ENCODE results near the gene CHN1.

CHN1 gene

GRCh38 chr2:174925046-174925784 lies 80.0 kb downstream of the CHN1 start:
- H3K4me3 ChIP-seq (ENCODE audit: low read length) = no peak overlapping the region
- TF ChIP-seq, protein P1, sequence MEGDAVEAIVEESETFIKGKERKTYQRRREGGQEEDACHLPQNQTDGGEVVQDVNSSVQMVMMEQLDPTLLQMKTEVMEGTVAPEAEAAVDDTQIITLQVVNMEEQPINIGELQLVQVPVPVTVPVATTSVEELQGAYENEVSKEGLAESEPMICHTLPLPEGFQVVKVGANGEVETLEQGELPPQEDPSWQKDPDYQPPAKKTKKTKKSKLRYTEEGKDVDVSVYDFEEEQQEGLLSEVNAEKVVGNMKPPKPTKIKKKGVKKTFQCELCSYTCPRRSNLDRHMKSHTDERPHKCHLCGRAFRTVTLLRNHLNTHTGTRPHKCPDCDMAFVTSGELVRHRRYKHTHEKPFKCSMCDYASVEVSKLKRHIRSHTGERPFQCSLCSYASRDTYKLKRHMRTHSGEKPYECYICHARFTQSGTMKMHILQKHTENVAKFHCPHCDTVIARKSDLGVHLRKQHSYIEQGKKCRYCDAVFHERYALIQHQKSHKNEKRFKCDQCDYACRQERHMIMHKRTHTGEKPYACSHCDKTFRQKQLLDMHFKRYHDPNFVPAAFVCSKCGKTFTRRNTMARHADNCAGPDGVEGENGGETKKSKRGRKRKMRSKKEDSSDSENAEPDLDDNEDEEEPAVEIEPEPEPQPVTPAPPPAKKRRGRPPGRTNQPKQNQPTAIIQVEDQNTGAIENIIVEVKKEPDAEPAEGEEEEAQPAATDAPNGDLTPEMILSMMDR (IDR thresholded peaks at IDR 0.05; ENCODE audit: low read depth, low read length, poor library complexity, severe bottlenecking) = no peak
- no peak for TF ChIP-seq EZH2phosphoT487 (IDR thresholded peaks at IDR 0.05; ENCODE audit: borderline replicate concordance, low read length)
- H3K9me3 ChIP-seq (ENCODE audit: control insufficient read depth, insufficient read depth, low read length) = no peaks in the 10 kb centered on the region
- no peak overlapping the region for H3K4me2 ChIP-seq (ENCODE audit: low read length)
- H3K4me1 ChIP-seq (ENCODE audit: control insufficient read depth, low read length) = no peaks in the 10 kb centered on the region
- no peaks in the 10 kb centered on the region for H3K36me3 ChIP-seq (ENCODE audit: control insufficient read depth, low read length)
- H3K27me3 ChIP-seq (ENCODE audit: control insufficient read depth, low read length) = peaks cover under 1% of the 10 kb centered on the region; the same call in 1 of the 2 replicates
- H3K27ac ChIP-seq (ENCODE audit: low read depth, low read length) = no peak overlapping the region
- no peaks in the 10 kb centered on the region for H3F3A ChIP-seq (ENCODE audit: control insufficient read depth, insufficient read depth)
- H3K79me2 ChIP-seq (ENCODE audit: control insufficient read depth, low read length) = no peaks in the 10 kb centered on the region
- H4K20me1 ChIP-seq (ENCODE audit: control insufficient read depth, insufficient read depth, low read depth, low read length) = no peaks in the 10 kb centered on the region
- no peaks in the 10 kb centered on the region for H3K9me2 ChIP-seq (replicated peaks; ENCODE audit: control insufficient read depth, low read length)

DNA sequence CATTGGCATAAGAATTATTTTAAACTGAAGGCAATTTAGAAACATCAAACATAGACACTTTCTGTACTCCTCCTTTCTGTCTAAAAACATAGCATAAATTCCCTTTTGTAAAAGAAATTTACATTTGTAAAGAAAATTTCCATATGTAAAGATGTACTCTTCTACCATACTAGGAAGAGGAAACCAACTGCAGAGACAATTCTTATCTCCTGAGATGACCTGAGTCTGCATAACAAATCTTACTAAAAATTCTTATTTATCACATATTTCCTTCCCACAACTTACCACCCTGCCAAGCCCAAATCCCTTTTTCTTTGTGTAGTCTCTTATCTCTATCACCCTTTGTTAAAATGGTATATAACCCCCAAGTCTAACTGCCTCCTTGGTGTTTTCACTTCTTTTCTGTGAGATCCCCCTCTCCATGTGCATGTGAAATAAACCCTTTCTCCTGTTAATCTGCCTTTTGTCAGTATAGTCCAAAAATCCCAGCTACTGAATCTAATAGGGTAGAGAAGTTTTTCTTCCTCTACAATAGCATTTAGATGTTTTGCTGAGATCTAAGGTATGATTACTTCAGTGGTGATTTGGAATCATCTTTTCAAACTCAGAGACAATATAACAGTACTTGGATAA lies 81.0 kb downstream of the CHN1 start:
- Histone ChIP-seq H3K36me3 (ENCODE audit: control insufficient read depth, low read length) (no peaks in the 10 kb centered on the region), H3K4me2 (ENCODE audit: low read length) (no peak overlapping the region), H3K27me3 (ENCODE audit: control insufficient read depth, low read length) (peaks cover 3% of the 10 kb centered on the region; the same call in 1 of the 2 replicates), H3K27ac (ENCODE audit: low read depth, low read length) (no peak overlapping the region), H3K4me1 (ENCODE audit: control insufficient read depth, low read length) (no peaks in the 10 kb centered on the region), H3K79me2 (ENCODE audit: control insufficient read depth, low read length) (no peaks in the 10 kb centered on the region), H4K20me1 (ENCODE audit: control insufficient read depth, insufficient read depth, low read depth, low read length) (no peaks in the 10 kb centered on the region), H3K9me3 (ENCODE audit: control insufficient read depth, insufficient read depth, low read length) (no peaks in the 10 kb centered on the region), H3K4me3 (ENCODE audit: low read length) (no peak overlapping the region), H3K9me2 (replicated peaks; ENCODE audit: control insufficient read depth, low read length) (no peaks in the 10 kb centered on the region), H3F3A (ENCODE audit: control insufficient read depth, insufficient read depth) (no peaks in the 10 kb centered on the region)
- TF ChIP-seq, protein P1 (IDR thresholded peaks at IDR 0.05; ENCODE audit: low read depth, low read length, poor library complexity, severe bottlenecking) = no peak
- TF ChIP-seq EZH2phosphoT487 (IDR thresholded peaks at IDR 0.05; ENCODE audit: borderline replicate concordance, low read length) = no peak

- Histone ChIP-seq H3K9me2 (replicated peaks; ENCODE audit: control insufficient read depth, low read length) (no peaks in the 10 kb centered on the region), H3F3A (ENCODE audit: control insufficient read depth, insufficient read depth) (no peaks in the 10 kb centered on the region), H3K9me3 (ENCODE audit: control insufficient read depth, insufficient read depth, low read length) (no peaks in the 10 kb centered on the region), H3K4me2 (ENCODE audit: low read length) (no peak overlapping the region), H3K4me3 (ENCODE audit: low read length) (no peak overlapping the region), H3K4me1 (ENCODE audit: control insufficient read depth, low read length) (no peaks in the 10 kb centered on the region), H3K79me2 (ENCODE audit: control insufficient read depth, low read length) (no peaks in the 10 kb centered on the region), H3K36me3 (ENCODE audit: control insufficient read depth, low read length) (no peaks in the 10 kb centered on the region), H4K20me1 (ENCODE audit: control insufficient read depth, insufficient read depth, low read depth, low read length) (no peaks in the 10 kb centered on the region), H3K27me3 (ENCODE audit: control insufficient read depth, low read length) (0 out of 2 replicates have a peak, but pooled peaks cover 3% of the 10 kb centered on the region), H3K27ac (ENCODE audit: low read depth, low read length) (no peak overlapping the region)
- no peak for TF ChIP-seq EZH2phosphoT487 (IDR thresholded peaks at IDR 0.05; ENCODE audit: borderline replicate concordance, low read length)
- TF ChIP-seq, protein P1 (IDR thresholded peaks at IDR 0.05; ENCODE audit: low read depth, low read length, poor library complexity, severe bottlenecking) = no peak
Measured at GRCh38 chr2:174919947-174920595, 85.1 kb downstream of the CHN1 start.
